ENCODE results near the gene EN1.

Gene EN1

GRCh38 chr2:118805064-118805690 is 42.3 kb downstream of the EN1 start:
- Mint-ChIP-seq H3K4me3 (no peak overlapping the region), H3K27ac (no peak overlapping the region), H3K9me3 (no peaks in the 10 kb centered on the region), H3K36me3 (no peaks in the 10 kb centered on the region), H3K4me1 (peaks cover 5% of the 10 kb centered on the region)
- no peak for DNase-seq (ENCODE audit: low spot score in 2 of 2)
- ATAC-seq: no peak

GRCh38 chr2:118803012-118803411 is 44.4 kb downstream of the EN1 start:
- no peak overlapping the region for H3K4me3 Mint-ChIP-seq
- H3K9me3 Mint-ChIP-seq: no peaks in the 10 kb centered on the region
- H3K4me1 Mint-ChIP-seq: peaks cover 3% of the 10 kb centered on the region
- ATAC-seq (no peak), DNase-seq (ENCODE audit: low spot score in 2 of 2) (no peak)
- H3K27ac Mint-ChIP-seq: no peak overlapping the region
- no peaks in the 10 kb centered on the region for H3K36me3 Mint-ChIP-seq

GRCh38 chr2:118801151-118801550 is 46.3 kb downstream of the EN1 start:
- no peak overlapping the region for H3K4me3 Mint-ChIP-seq
- H3K4me1 Mint-ChIP-seq: no peaks in the 10 kb centered on the region
- DNase-seq (ENCODE audit: low spot score in 2 of 2): no peak
- no peak overlapping the region for H3K27ac Mint-ChIP-seq
- H3K36me3 Mint-ChIP-seq: no peaks in the 10 kb centered on the region
- ATAC-seq: no peak
- H3K9me3 Mint-ChIP-seq: peaks cover 5% of the 10 kb centered on the region

DNA sequence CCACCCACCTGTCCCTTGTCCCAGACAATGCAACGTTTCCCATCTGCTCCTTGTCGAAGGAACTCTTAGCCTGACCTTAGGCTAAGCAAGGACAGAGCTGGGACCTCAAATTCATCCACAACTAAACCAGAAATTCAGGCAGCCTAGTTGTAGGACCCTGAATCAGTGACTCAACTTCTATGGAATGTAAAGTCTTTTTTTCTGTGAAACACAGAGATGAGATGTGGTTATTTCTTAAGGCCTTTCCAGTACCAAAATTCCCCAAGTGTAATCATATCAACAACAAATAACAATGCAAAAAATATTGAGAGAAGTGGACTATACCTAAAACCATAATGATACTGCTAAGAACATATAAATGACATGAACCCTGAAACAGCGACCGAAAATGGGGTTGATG is 46.7 kb downstream of the EN1 start:
- no peak overlapping the region for H3K27ac Mint-ChIP-seq
- no peaks in the 10 kb centered on the region for H3K4me1 Mint-ChIP-seq
- ATAC-seq (no peak), DNase-seq (ENCODE audit: low spot score in 2 of 2) (no peak)
- H3K9me3 Mint-ChIP-seq: peaks cover 5% of the 10 kb centered on the region
- H3K4me3 Mint-ChIP-seq: no peak overlapping the region
- H3K36me3 Mint-ChIP-seq: no peaks in the 10 kb centered on the region

- Mint-ChIP-seq H3K4me1 (no peaks in the 10 kb centered on the region), H3K36me3 (no peaks in the 10 kb centered on the region), H3K9me3 (peaks cover 5% of the 10 kb centered on the region), H3K27ac (no peak overlapping the region), H3K4me3 (no peak overlapping the region)
- ATAC-seq: no peak
- no peak for DNase-seq (ENCODE audit: low spot score in 2 of 2)
These were observed 52.9 kb downstream of the EN1 start for GRCh38 chr2:118794546-118794945.
